Omental fat pad (tissue), 4 donors: ENCODE data around the gene HORMAD2. TPM values are rescaled to one million over a fixed set of nuclear protein-coding genes. Genes with fewer than 3 reads are reported as not detected.

Experiments used
- ATAC-seq: fragments of 150-250 bp; one replicate; pipeline ENCODE4 v1.9.1; 2016; ENCODE audit warnings: mild to moderate bottlenecking, moderate library complexity; ENCODE audit not compliant: low FRiP score
- DNase-seq: peaks from one replicate; pipeline ENCODE4 v3.0.0-alpha.2; 2019; ENCODE audit warnings: low spot score
- CTCF ChIP-seq, 3 donors: fragments of 450-650 bp; IDR thresholded peaks; one replicate each; pipeline ENCODE4 v1.5.1; 2016 to 2017; ENCODE audit warnings: antibody characterized with exemption in 3 of 3, mild to moderate bottlenecking in 3 of 3, moderate library complexity in 2 of 3
- total RNA-seq, 4 donors: library from RNA; depleted of rRNA; stranded (reverse); fragments of >200 nt; gene quantifications; one replicate each; pipeline ENCODE4 v1.1.0, GENCODE V29; 2016

Gene HORMAD2
- total RNA-seq, result not detected

GRCh38 chr22:30079952-30080533, at the start of gene HORMAD2:
TSS of gene HORMAD2 (plus strand) at chr22:30080464. CDS start at chr22:30093953, 13,489 bp downstream.
- ATAC-seq (peak; percentile 64), DNase-seq (no peak)
- no peak for TF ChIP-seq CTCF (IDR thresholded peaks at IDR 0.05)

GRCh38 chr22:30031328-30031727, 48.9 kb upstream of the HORMAD2 start:
- ATAC-seq, result no peak
- DNase-seq, result no peak

GRCh38 chr22:30031764-30032455, 48.4 kb upstream of the HORMAD2 start:
- no peak for DNase-seq
- TF ChIP-seq CTCF (IDR thresholded peaks at IDR 0.05), result no peak
- no peak for ATAC-seq

More at GRCh38 chr22:30031328-30031727, 48.9 kb upstream of the HORMAD2 start:
- no peak for TF ChIP-seq CTCF (IDR thresholded peaks at IDR 0.05)

- no peak for ATAC-seq
- no peak for DNase-seq
Observed at GRCh38 chr22:30033137-30033536, 47.1 kb upstream of the HORMAD2 start.

GRCh38 chr22:30033901-30034300, 46.4 kb upstream of the HORMAD2 start:
- no peak for TF ChIP-seq CTCF (IDR thresholded peaks at IDR 0.05)
- ATAC-seq (no peak), DNase-seq (no peak)

More at GRCh38 chr22:30033137-30033536, 47.1 kb upstream of the HORMAD2 start:
- no peak for TF ChIP-seq CTCF (IDR thresholded peaks at IDR 0.05)

GRCh38 chr22:30036656-30037055, 43.6 kb upstream of the HORMAD2 start:
- ATAC-seq, result no peak
- DNase-seq, result no peak
- TF ChIP-seq CTCF (IDR thresholded peaks at IDR 0.05), result no peak

- TF ChIP-seq CTCF (IDR thresholded peaks at IDR 0.05), result no peak
- ATAC-seq (no peak), DNase-seq (no peak)
Observed at GRCh38 chr22:30038219-30038618, 42.0 kb upstream of the HORMAD2 start.
